ENCODE data around the gene FAR2. TPM values are rescaled to one million over a fixed set of nuclear protein-coding genes. Genes with fewer than 3 reads are reported as not detected.

FAR2 gene
- total RNA-seq, 2 experiments from 2014 or later = 7.8 to 8.1 TPM

GRCh38 chr12:29291226-29291625 is 142.1 kb downstream of the FAR2 start:
- H3K27ac Mint-ChIP-seq = no peak overlapping the region
- POLR2A ChIA-PET = no interaction called here
- intact Hi-C loops (cut with DNase I, micrococcal nuclease) = no loop called here

DNA sequence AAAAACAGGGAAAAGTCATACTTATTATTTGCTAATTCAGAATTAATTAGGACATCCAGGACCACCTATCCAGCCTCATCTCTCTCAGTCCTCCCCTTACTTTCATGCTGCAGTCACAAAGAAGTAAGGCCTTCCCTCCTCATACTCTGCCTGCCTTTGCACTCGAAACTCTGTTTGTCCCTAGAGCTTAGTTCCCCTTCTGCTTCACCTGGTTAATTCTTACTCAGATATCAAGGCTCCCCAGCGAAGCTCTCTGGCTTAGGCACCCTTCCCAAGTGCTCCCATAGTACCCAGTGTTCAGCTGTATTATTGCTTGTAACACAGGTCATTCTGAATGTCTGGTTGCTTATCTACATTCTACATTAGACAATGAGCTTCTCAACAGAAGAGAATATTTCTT is 150.6 kb downstream of the FAR2 start:
- intact Hi-C loops (cut with DNase I, micrococcal nuclease) = no loop called here
- no peaks in the 10 kb centered on the region for H3K9me3 Mint-ChIP-seq (ENCODE audit: low read depth)
- H3K27me3 Mint-ChIP-seq = no peaks in the 10 kb centered on the region
- POLR2A ChIA-PET = no interaction called here
- ATAC-seq (no peak), DNase-seq (no peak)
- H3K36me3 Mint-ChIP-seq (ENCODE audit: low read depth) = no peaks in the 10 kb centered on the region
- no peak overlapping the region for H3K4me3 Mint-ChIP-seq
- H3K4me1 Mint-ChIP-seq = no peaks in the 10 kb centered on the region
- H3K27ac Mint-ChIP-seq = no peak overlapping the region
- CTCF ChIA-PET = no interaction called here

More at GRCh38 chr12:29291226-29291625, 142.1 kb downstream of the FAR2 start:
- no peak overlapping the region for H3K4me3 Mint-ChIP-seq
- H3K27me3 Mint-ChIP-seq = no peaks in the 10 kb centered on the region
- CTCF ChIA-PET = no interaction called here
- peaks cover 4% of the 10 kb centered on the region for H3K36me3 Mint-ChIP-seq (ENCODE audit: low read depth)
- peaks cover 4% of the 10 kb centered on the region for H3K9me3 Mint-ChIP-seq (ENCODE audit: low read depth)
- DNase-seq (no peak), ATAC-seq (no peak)
- no peaks in the 10 kb centered on the region for H3K4me1 Mint-ChIP-seq

DNA sequence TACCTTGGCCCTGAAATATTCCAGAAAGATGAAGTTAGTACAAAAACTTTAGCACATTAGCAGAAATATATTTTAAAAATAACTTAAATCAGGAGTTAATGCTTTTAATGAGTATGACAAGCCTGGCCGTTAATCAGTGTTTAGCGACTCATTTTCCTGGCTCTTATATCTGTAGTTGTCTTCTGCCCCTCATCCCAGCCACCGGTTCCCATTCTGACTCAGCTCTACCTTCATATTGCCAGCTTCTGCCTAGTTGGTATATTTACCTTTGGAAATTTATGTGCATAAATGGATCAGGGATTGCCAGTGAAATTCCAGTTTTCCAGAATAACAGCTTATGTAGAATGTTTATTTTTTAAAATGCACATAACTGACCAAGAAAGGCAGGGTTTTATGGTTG is 152.0 kb downstream of the FAR2 start:
- CTCF ChIA-PET = interaction anchor here (0.6 kb wide), 1 partner anchor 29 kb away, joined by 3 read pairs; no protein-coding TSS in a partner anchor

GRCh38 chr12:29304388-29304787 is 155.3 kb downstream of the FAR2 start:
- Mint-ChIP-seq H3K4me1 (no peaks in the 10 kb centered on the region), H3K9me3 (ENCODE audit: low read depth) (no peaks in the 10 kb centered on the region), H3K4me3 (no peak overlapping the region), H3K27me3 (no peaks in the 10 kb centered on the region), H3K36me3 (ENCODE audit: low read depth) (no peaks in the 10 kb centered on the region), H3K27ac (no peak overlapping the region)
- ChIA-PET CTCF (no interaction called here), POLR2A (no interaction called here)
- no peak for ATAC-seq
- intact Hi-C loops (cut with DNase I, micrococcal nuclease) = no loop called here
- DNase-seq = no peak

More for the DNA sequence above, 152.0 kb downstream of the FAR2 start:
- no peaks in the 10 kb centered on the region for H3K27me3 Mint-ChIP-seq
- no peaks in the 10 kb centered on the region for H3K36me3 Mint-ChIP-seq (ENCODE audit: low read depth)
- ATAC-seq (no peak), DNase-seq (no peak)
- no peaks in the 10 kb centered on the region for H3K9me3 Mint-ChIP-seq (ENCODE audit: low read depth)
- POLR2A ChIA-PET = no interaction called here
- H3K4me3 Mint-ChIP-seq = no peak overlapping the region
- no peaks in the 10 kb centered on the region for H3K4me1 Mint-ChIP-seq
- H3K27ac Mint-ChIP-seq = no peak overlapping the region
- intact Hi-C loops (cut with DNase I, micrococcal nuclease) = no loop called here

DNA sequence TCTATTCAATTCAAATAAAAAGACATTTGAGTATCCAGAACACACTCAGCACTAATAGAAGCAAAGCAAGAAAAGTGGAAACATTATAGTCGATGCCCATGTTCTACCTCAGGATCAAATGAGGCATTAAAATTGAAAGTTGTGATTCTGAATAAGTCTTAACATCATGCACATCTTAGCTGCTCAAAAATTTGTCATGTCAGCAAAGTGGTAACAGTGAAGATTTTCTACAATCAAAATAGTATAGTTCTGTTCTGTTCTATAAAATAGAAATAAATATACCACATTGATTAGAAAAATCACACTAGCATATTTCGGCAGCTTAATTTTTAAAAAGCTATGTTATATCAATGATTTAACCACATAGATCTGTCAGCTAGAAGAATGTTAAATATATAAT is 157.2 kb downstream of the FAR2 start:
- intact Hi-C loops (cut with DNase I, micrococcal nuclease) = no loop called here
- POLR2A ChIA-PET = interaction anchor here (0.6 kb wide), 1 partner anchor 28 kb away, joined by 3 read pairs; no protein-coding TSS in a partner anchor
- H3K27ac Mint-ChIP-seq = no peak overlapping the region
- H3K4me3 Mint-ChIP-seq = no peak overlapping the region
- ATAC-seq (no peak), DNase-seq (no peak)
- H3K9me3 Mint-ChIP-seq (ENCODE audit: low read depth) = no peaks in the 10 kb centered on the region
- no peaks in the 10 kb centered on the region for H3K36me3 Mint-ChIP-seq (ENCODE audit: low read depth)
- H3K4me1 Mint-ChIP-seq = no peaks in the 10 kb centered on the region
- no peaks in the 10 kb centered on the region for H3K27me3 Mint-ChIP-seq
- CTCF ChIA-PET = interaction anchor here (0.5 to 2.2 kb wide), 2 partner anchors 11 to 118 kb away, joined by 3 to 8 read pairs; no protein-coding TSS in a partner anchor

- no peak overlapping the region for H3K27ac Mint-ChIP-seq
- H3K9me3 Mint-ChIP-seq (ENCODE audit: low read depth) = no peaks in the 10 kb centered on the region
- no peak overlapping the region for H3K4me3 Mint-ChIP-seq
- intact Hi-C loops (cut with DNase I, micrococcal nuclease) = no loop called here
- CTCF ChIA-PET = interaction anchor here (0.5 to 2.2 kb wide), 2 partner anchors 11 to 118 kb away, joined by 3 to 8 read pairs; no protein-coding TSS in a partner anchor
- H3K36me3 Mint-ChIP-seq (ENCODE audit: low read depth) = no peaks in the 10 kb centered on the region
- ATAC-seq (no peak), DNase-seq (no peak)
- POLR2A ChIA-PET = interaction anchor here (0.6 kb wide), 1 partner anchor 29 kb away, joined by 3 read pairs; no protein-coding TSS in a partner anchor
- H3K27me3 Mint-ChIP-seq = no peaks in the 10 kb centered on the region
- H3K4me1 Mint-ChIP-seq = no peaks in the 10 kb centered on the region
Observed at GRCh38 chr12:29306682-29307081, 157.6 kb downstream of the FAR2 start.

GRCh38 chr12:29309320-29309902 is 160.3 kb downstream of the FAR2 start:
- Mint-ChIP-seq H3K9me3 (ENCODE audit: low read depth) (no peaks in the 10 kb centered on the region), H3K36me3 (ENCODE audit: low read depth) (no peaks in the 10 kb centered on the region), H3K4me1 (no peaks in the 10 kb centered on the region), H3K27me3 (no peaks in the 10 kb centered on the region), H3K4me3 (no peak overlapping the region), H3K27ac (no peak overlapping the region)
- DNase-seq (no peak), ATAC-seq (no peak)
- ChIA-PET CTCF (interaction anchor here (1.0 to 1.2 kb wide), 3 partner anchors 8 to 237 kb away, joined by 3 to 4 read pairs (median 4); no protein-coding TSS in a partner anchor), POLR2A (no interaction called here)
- intact Hi-C loops (cut with DNase I, micrococcal nuclease) = no loop called here

DNA sequence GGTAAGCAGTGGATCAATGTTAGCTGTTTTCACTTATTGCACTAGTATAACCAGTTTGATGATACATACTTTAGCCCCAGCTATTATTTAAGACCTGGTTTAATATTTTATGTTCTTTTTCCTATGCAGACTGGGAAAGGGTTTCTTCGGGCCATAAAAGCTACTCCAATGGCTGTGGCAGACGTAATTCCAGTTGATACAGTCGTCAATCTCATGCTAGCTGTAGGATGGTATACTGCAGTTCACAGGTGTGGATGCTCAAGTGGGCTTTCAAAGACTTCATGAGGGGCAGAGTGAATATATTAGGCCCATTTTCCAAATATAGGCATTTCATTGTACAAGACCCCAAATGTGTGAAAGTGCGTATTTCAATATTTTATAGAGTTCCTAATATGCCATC is 161.8 kb downstream of the FAR2 start:
- H3K4me3 Mint-ChIP-seq = no peak overlapping the region
- intact Hi-C loops (cut with DNase I, micrococcal nuclease) = no loop called here
- no peaks in the 10 kb centered on the region for H3K4me1 Mint-ChIP-seq
- no peak overlapping the region for H3K27ac Mint-ChIP-seq
- ChIA-PET CTCF (interaction anchor here (2.0 kb wide), 1 partner anchor 238 kb away, joined by 4 read pairs; no protein-coding TSS in a partner anchor), POLR2A (interaction anchor here (0.7 kb wide), 1 partner anchor 184 kb away, joined by 6 read pairs; no protein-coding TSS in a partner anchor)
- ATAC-seq (no peak), DNase-seq (no peak)
- H3K27me3 Mint-ChIP-seq = no peaks in the 10 kb centered on the region
- H3K9me3 Mint-ChIP-seq (ENCODE audit: low read depth) = no peaks in the 10 kb centered on the region
- no peaks in the 10 kb centered on the region for H3K36me3 Mint-ChIP-seq (ENCODE audit: low read depth)

- ATAC-seq (no peak), DNase-seq (no peak)
- ChIA-PET POLR2A (interaction anchor here (0.6 kb wide), 1 partner anchor 166 kb away, joined by 4 read pairs; no protein-coding TSS in a partner anchor), CTCF (interaction anchor here (0.6 kb wide), 2 partner anchors 523 to 1324 kb away, joined by 3 read pairs; no protein-coding TSS in a partner anchor)
- Mint-ChIP-seq H3K36me3 (ENCODE audit: low read depth) (no peaks in the 10 kb centered on the region), H3K27me3 (no peaks in the 10 kb centered on the region), H3K4me3 (no peak overlapping the region), H3K27ac (no peak overlapping the region), H3K4me1 (peaks cover 6% of the 10 kb centered on the region), H3K9me3 (ENCODE audit: low read depth) (no peaks in the 10 kb centered on the region)
- intact Hi-C loops (cut with DNase I, micrococcal nuclease) = no loop called here
Observed at GRCh38 chr12:29314416-29314815, 165.3 kb downstream of the FAR2 start.

DNA sequence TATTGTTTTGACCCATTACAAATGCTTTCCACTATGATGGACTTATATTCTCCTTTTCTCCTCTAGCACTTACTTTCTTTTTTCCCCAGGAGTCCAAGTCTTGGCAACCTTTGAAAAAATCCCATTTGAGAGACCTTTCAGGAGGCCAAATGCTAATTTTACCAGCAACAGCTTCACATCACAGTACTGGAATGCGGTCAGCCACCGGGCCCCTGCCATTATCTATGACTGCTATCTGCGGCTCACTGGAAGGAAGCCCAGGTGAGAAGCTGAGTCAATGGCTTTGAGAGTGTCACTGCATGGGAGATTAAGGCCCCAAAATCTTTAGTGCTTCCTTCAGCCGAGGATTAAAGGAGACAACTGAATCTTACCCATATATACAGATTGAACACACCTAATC is 167.7 kb downstream of the FAR2 start:
- DNase-seq (no peak), ATAC-seq (no peak)
- POLR2A ChIA-PET = no interaction called here
- no peaks in the 10 kb centered on the region for H3K9me3 Mint-ChIP-seq (ENCODE audit: low read depth)
- no peaks in the 10 kb centered on the region for H3K27me3 Mint-ChIP-seq
- CTCF ChIA-PET = interaction anchor here (1.6 to 5.0 kb wide), 8 partner anchors 8 to 244 kb away, joined by 3 to 31 read pairs (median 8); no protein-coding TSS in a partner anchor
- H3K27ac Mint-ChIP-seq = no peak overlapping the region
- H3K4me1 Mint-ChIP-seq = peaks cover 6% of the 10 kb centered on the region
- H3K4me3 Mint-ChIP-seq = no peak overlapping the region
- no peaks in the 10 kb centered on the region for H3K36me3 Mint-ChIP-seq (ENCODE audit: low read depth)
- intact Hi-C loops (cut with DNase I, micrococcal nuclease) = loop anchor here (1.0 to 2.0 kb wide), 4 partner anchors 169 to 243 kb away; no protein-coding TSS in a partner anchor

GRCh38 chr12:29317556-29318363 is 168.7 kb downstream of the FAR2 start:
- ATAC-seq = peak; percentile 100
- POLR2A ChIA-PET = interaction anchor here (0.7 kb wide), 1 partner anchor 244 kb away, joined by 4 read pairs; no protein-coding TSS in a partner anchor
- Mint-ChIP-seq H3K27me3 (no peaks in the 10 kb centered on the region), H3K27ac (no peak overlapping the region), H3K9me3 (ENCODE audit: low read depth) (no peaks in the 10 kb centered on the region), H3K4me1 (peaks cover 6% of the 10 kb centered on the region), H3K36me3 (ENCODE audit: low read depth) (peaks cover 4% of the 10 kb centered on the region), H3K4me3 (no peak overlapping the region)
- DNase-seq = peak; percentile 63
- CTCF ChIA-PET = interaction anchor here (0.5 to 5.0 kb wide), 23 partner anchors 9 to 1106 kb away, joined by 3 to 31 read pairs (median 4); no protein-coding TSS in a partner anchor
- intact Hi-C loops (cut with DNase I, micrococcal nuclease) = loop anchor here (1.0 to 2.0 kb wide), 4 partner anchors 170 to 244 kb away; no protein-coding TSS in a partner anchor

All from activated CD4-positive, alpha-beta T cell treated with anti-CD3 and anti-CD28 coated beads for 36 hours (primary cell).